ENCODE results near the gene UTP18. TPM values are rescaled to one million over a fixed set of nuclear protein-coding genes. Genes with fewer than 3 reads are reported as not detected.

Gene UTP18
- total RNA-seq: 23.2 and 41.2 TPM in 2 replicates

GRCh38 chr17:51260237-51261023 lies at the start of gene UTP18:
Gene UTP18, plus strand, starts transcription at chr17:51260546. Its CDS starts 39 bp downstream, at chr17:51260585.

GRCh38 chr17:51259564-51260236 lies 646 bp upstream of the UTP18 start, which contains the start of gene MBTD1:
Gene MBTD1, minus strand, starts transcription at chr17:51260049. Its CDS starts 34,888 bp downstream, at chr17:51225161.

Other genes with a start within 250 kb of the UTP18 start
- 32.3 and 43.4 TPM in 2 replicates for gene SPAG9, start 139.7 kb upstream of the UTP18 start, total RNA-seq
- gene NME1, start 107.0 kb upstream of the UTP18 start, total RNA-seq: 55.4 and 236 TPM in 2 replicates
- 673 and 883 TPM in 2 replicates for gene NME2, start 94.1 kb upstream of the UTP18 start, total RNA-seq
- gene MBTD1, start 497 bp upstream of the UTP18 start, total RNA-seq: 2.7 and 14.5 TPM in 2 replicates